Measurements from ENCODE around the gene ARSK. TPM values are rescaled to one million over a fixed set of nuclear protein-coding genes. Genes with fewer than 3 reads are reported as not detected.

ARSK gene
- polyA plus RNA-seq, 3 donors from 2014 or later, result 11.0 to 14.7 (median 11.8) TPM

GRCh38 chr5:95649842-95650620, 95.1 kb downstream of the ARSK start:
- no peak overlapping the region for H3K4me3 Mint-ChIP-seq
- no peaks in the 10 kb centered on the region for H3K9me3 Mint-ChIP-seq
- H3K4me1 Mint-ChIP-seq, result peaks cover 11 to 27% of the 10 kb centered on the region in 2 donors
- peaks cover under 1 to 8% (median 7%) of the 10 kb centered on the region in 3 donors for H3K36me3 Mint-ChIP-seq
- peaks cover 4 to 10% (median 8%) of the 10 kb centered on the region in 3 donors for H3K27me3 Mint-ChIP-seq (ENCODE audit: low read depth in 3 of 3)
- no peak overlapping the region for H3K27ac Mint-ChIP-seq
- no peak for DNase-seq

GRCh38 chr5:95652849-95653248, 97.9 kb downstream of the ARSK start:
- no peak for DNase-seq
- Mint-ChIP-seq H3K4me1 (peaks cover 4 to 5% of the 10 kb centered on the region in 2 donors), H3K27ac (no peak overlapping the region), H3K27me3 (ENCODE audit: low read depth in 3 of 3) (peaks cover 0 to 2% (median 0%) of the 10 kb centered on the region in 3 donors), H3K4me3 (no peak overlapping the region), H3K36me3 (peaks cover 7 to 8% (median 7%) of the 10 kb centered on the region in 3 donors), H3K9me3 (no peaks in the 10 kb centered on the region)

GRCh38 chr5:95654196-95654595, 99.3 kb downstream of the ARSK start:
- Mint-ChIP-seq H3K27ac (no peak overlapping the region), H3K9me3 (no peaks in the 10 kb centered on the region), H3K4me1 (no peaks in the 10 kb centered on the region), H3K36me3 (peaks cover 7 to 13% (median 12%) of the 10 kb centered on the region in 3 donors), H3K4me3 (no peak overlapping the region), H3K27me3 (ENCODE audit: low read depth in 3 of 3) (peaks cover 0 to under 1% (median 0%) of the 10 kb centered on the region in 3 donors)
- DNase-seq, result no peak

Other genes starting within 250 kb of the ARSK start
- gene FAM81B, start 163.7 kb upstream of the ARSK start, polyA plus RNA-seq, result under 1 TPM in 1 of 3 donors, not detected in 2; 0.55 TPM
- 10 to 100 TPM; 34.4 to 52.7 (median 50.2) TPM for gene SKIC3, start 124 bp upstream of the ARSK start, polyA plus RNA-seq
- gene GPR150, start 65.0 kb downstream of the ARSK start, polyA plus RNA-seq, result 1 to 10 TPM in 2 of 3 donors, under 1 TPM in 1; 0.94 to 1.9 (median 1.2) TPM
- gene RFESD, start 91.7 kb downstream of the ARSK start, polyA plus RNA-seq, result 1 to 10 TPM in 2 of 3 donors, under 1 TPM in 1; 0.98 to 9.3 (median 2.4) TPM
- 1 to 10 TPM in 2 of 3 donors, not detected in 1; 1.4 to 1.6 TPM for gene SPATA9, start 127.9 kb downstream of the ARSK start, polyA plus RNA-seq
- gene RHOBTB3, start 176.2 kb downstream of the ARSK start, polyA plus RNA-seq, result 10 to 100 TPM; 22.9 to 44.6 (median 25.7) TPM